Hepatocyte (in vitro differentiated cells): ENCODE results near the gene CYREN. TPM values are rescaled to one million over a fixed set of nuclear protein-coding genes. Genes with fewer than 3 reads are reported as not detected.

ENCODE experiments used
- DNase-seq: peaks from one replicate; pipeline ENCODE4 v3.0.0-alpha.2; 2016; ENCODE audit warnings: low spot score
- H2AFZ ChIP-seq: fragments of 200-600 bp; sonication (generic); 2 replicates; pipeline ENCODE4 v1.6.0; 2016; ENCODE audit warnings: antibody characterized with exemption, mild to moderate bottlenecking
- H3K27ac ChIP-seq: fragments of 200-600 bp; sonication (generic); 2 replicates; pipeline ENCODE4 v1.5.1; 2016; ENCODE audit warnings: mild to moderate bottlenecking
- H3K27me3 ChIP-seq: fragments of 200-600 bp; sonication (generic); 2 replicates; pipeline ENCODE4 v1.6.1; 2016
- H3K36me3 ChIP-seq: fragments of 200-600 bp; sonication (generic); replicated peaks from 2 replicates; pipeline ENCODE4 v1.5.1; 2016; ENCODE audit warnings: low read depth; ENCODE audit not compliant: insufficient read depth
- H3K4me1 ChIP-seq: fragments of 200-600 bp; sonication (generic); 2 replicates; pipeline ENCODE4 v1.5.1; 2016; ENCODE audit warnings: mild to moderate bottlenecking, moderate library complexity; ENCODE audit not compliant: insufficient read depth
- H3K4me2 ChIP-seq: fragments of 200-600 bp; sonication (generic); 2 replicates; pipeline ENCODE4 v1.6.0; 2016
- H3K4me3 ChIP-seq: fragments of 200-600 bp; sonication (generic); 2 replicates; pipeline ENCODE4 v1.5.1; 2016; ENCODE audit warnings: mild to moderate bottlenecking
- H3K79me2 ChIP-seq: fragments of 200-600 bp; sonication (generic); 2 replicates; pipeline ENCODE4 v1.6.0; 2017; ENCODE audit warnings: mild to moderate bottlenecking
- H3K9me2 ChIP-seq: fragments of 200-600 bp; sonication (generic); replicated peaks from 2 replicates; pipeline ENCODE4 v1.6.0; 2017; ENCODE audit warnings: mild to moderate bottlenecking; ENCODE audit not compliant: insufficient read depth
- H3K9me3 ChIP-seq: fragments of 200-600 bp; sonication (generic); 2 replicates; pipeline ENCODE4 v1.5.1; 2016; ENCODE audit warnings: low read depth, mild to moderate bottlenecking
- H4K20me1 ChIP-seq: fragments of 200-600 bp; sonication (generic); 2 replicates; pipeline ENCODE4 v1.6.0; 2016; ENCODE audit warnings: mild to moderate bottlenecking; ENCODE audit not compliant: insufficient read depth, poor library complexity, severe bottlenecking
- CTCF ChIP-seq: fragments of 200-600 bp; sonication (generic); IDR thresholded peaks from 2 replicates; pipeline ENCODE4 v1.5.1; 2016; ENCODE audit warnings: antibody characterized with exemption, mild to moderate bottlenecking; ENCODE audit not compliant: poor library complexity
- EZH2 ChIP-seq: fragments of 200-600 bp; sonication (generic); IDR thresholded peaks from 2 replicates; pipeline ENCODE4 v1.6.1; 2016; ENCODE audit warnings: antibody characterized with exemption, mild to moderate bottlenecking, borderline replicate concordance
- EZH2phosphoT487 ChIP-seq: fragments of 200-600 bp; sonication (generic); IDR thresholded peaks from one replicate; pipeline ENCODE4 v1.6.1; 2018; ENCODE audit warnings: antibody characterized with exemption, mild to moderate bottlenecking, low read depth, moderate library complexity; ENCODE audit not compliant: unreplicated experiment, severe bottlenecking
- WGBS: methylation state at CpG from one replicate; pipeline ENCODE4 v1.1.6; 2016; ENCODE audit warnings: low lambda C conversion rate; ENCODE audit errors: missing lambda C conversion rate; 5-methylcytosine and 5-hydroxymethylcytosine counted together
- polyA plus RNA-seq: library from polyadenylated mRNA; unstranded; fragments of >200 nt; fragmentation: Nextera tagmentation; extraction: Ambion mirVana; gene quantifications from 2 replicates; pipeline ENCODE4 v1.2.1, GENCODE V29; 2016
- total RNA-seq: library from RNA; depleted of rRNA; stranded (reverse); fragments of >200 nt; gene quantifications from 2 replicates; pipeline ENCODE4 v1.2.3, GENCODE V29; 2014

The CYREN gene
- total and polyA plus RNA-seq, 2 experiments from 2014 or later: 43.2 to 45.2 TPM

- no peaks in the 10 kb centered on the region for H3K9me2 ChIP-seq
- no peaks in the 10 kb centered on the region for H4K20me1 ChIP-seq
- peaks cover 19% of the 10 kb centered on the region for H3K79me2 ChIP-seq
- peak overlapping the region; percentile 87 for H3K4me2 ChIP-seq
- H3K36me3 ChIP-seq: no peaks in the 10 kb centered on the region
- no peak overlapping the region for H2AFZ ChIP-seq
- no peaks in the 10 kb centered on the region for H3K9me3 ChIP-seq
- no peaks in the 10 kb centered on the region for H3K27me3 ChIP-seq
- H3K27ac ChIP-seq: no peak overlapping the region
- H3K4me3 ChIP-seq: no peak overlapping the region
- WGBS: 96% methylated on average over 13 of the region's 13 CpGs
- no peak for TF ChIP-seq EZH2
- no peak for TF ChIP-seq EZH2phosphoT487
- no peak for TF ChIP-seq CTCF
- H3K4me1 ChIP-seq: peaks cover 28% of the 10 kb centered on the region
- DNase-seq: no peak
Measured at GRCh38 chr7:135168489-135169140, 1.9 kb downstream of the CYREN start.

- H2AFZ ChIP-seq: no peak overlapping the region
- H3K27me3 ChIP-seq: no peaks in the 10 kb centered on the region
- no peaks in the 10 kb centered on the region for H3K9me3 ChIP-seq
- H3K79me2 ChIP-seq: peaks cover 19% of the 10 kb centered on the region
- no peak overlapping the region for H3K27ac ChIP-seq
- WGBS: 80% methylated on average over 6 of the region's 9 CpGs
- peaks cover 28% of the 10 kb centered on the region for H3K4me1 ChIP-seq
- no peaks in the 10 kb centered on the region for H3K9me2 ChIP-seq
- H4K20me1 ChIP-seq: no peaks in the 10 kb centered on the region
- DNase-seq: peak; percentile 42
- TF ChIP-seq CTCF (no peak), EZH2phosphoT487 (no peak), EZH2 (no peak)
- peak overlapping the region; percentile 87 for H3K4me2 ChIP-seq
- no peaks in the 10 kb centered on the region for H3K36me3 ChIP-seq
- no peak overlapping the region for H3K4me3 ChIP-seq
Measured at GRCh38 chr7:135168001-135168400, 2.5 kb downstream of the CYREN start.

- Histone ChIP-seq H3K4me1 (peaks cover 28% of the 10 kb centered on the region), H3K27me3 (no peaks in the 10 kb centered on the region), H3K27ac (no peak overlapping the region), H4K20me1 (no peaks in the 10 kb centered on the region), H3K36me3 (no peaks in the 10 kb centered on the region), H3K79me2 (peaks cover 19% of the 10 kb centered on the region), H3K4me2 (peak overlapping the region; percentile 41), H3K9me2 (no peaks in the 10 kb centered on the region), H3K4me3 (no peak overlapping the region), H3K9me3 (no peaks in the 10 kb centered on the region), H2AFZ (no peak overlapping the region)
- TF ChIP-seq EZH2 (no peak), CTCF (no peak), EZH2phosphoT487 (no peak)
- WGBS: 96% methylated on average over 12 of the region's 12 CpGs
- no peak for DNase-seq
Measured at GRCh38 chr7:135167365-135167917, 3.1 kb downstream of the CYREN start.
